Lower leg skin (tissue), 4 donors: ENCODE data around the gene VGF. TPM values are rescaled to one million over a fixed set of nuclear protein-coding genes. Genes with fewer than 3 reads are reported as not detected.

Experiments used
- DNase-seq, 2 donors: peaks; one replicate each; pipeline ENCODE4 v3.0.0-alpha.2; 2019; ENCODE audit warnings: low spot score in 2 of 2
- H3K4me3 ChIP-seq: fragments of 200-600 bp; sonication (generic); 2 replicates; pipeline ENCODE4 v1.5.1; 2017; ENCODE audit warnings: mild to moderate bottlenecking, low read depth; ENCODE audit not compliant: poor library complexity, severe bottlenecking
- CTCF ChIP-seq, 3 donors: fragments of 450-650 bp; IDR thresholded peaks; one replicate each; pipeline ENCODE4 v1.5.1; 2016; ENCODE audit warnings: antibody characterized with exemption in 3 of 3, mild to moderate bottlenecking in 3 of 3, moderate library complexity in 2 of 3
- POLR2A ChIP-seq, 2 donors: fragments of 450-650 bp; IDR thresholded peaks; one replicate each; pipeline ENCODE4 v1.6.1; 2016 to 2017; ENCODE audit warnings: antibody characterized with exemption in 2 of 2, mild to moderate bottlenecking in 1 of 2, moderate library complexity in 1 of 2
- WGBS, 2 donors: methylation state at CpG; one replicate each; pipeline ENCODE4 v1.1.5; 2018; 5-methylcytosine and 5-hydroxymethylcytosine counted together
- intact Hi-C: fragments of 100-400 bp; cut with DNase I; formaldehyde crosslinking; loops from one replicate; pipeline ENCODE4 v1.15.0; 2023; ENCODE audit warnings: low total_unique reads
- total RNA-seq, 4 donors: library from RNA; depleted of rRNA; stranded (reverse); fragments of >200 nt; gene quantifications; one replicate each; pipeline ENCODE4 v1.1.0, GENCODE V29; 2016

Gene VGF
- total RNA-seq = 1 to 10 TPM in 2 of 4 donors, under 1 TPM in 1, not detected in 1; 0.91 to 6.3 (median 2.5) TPM

- peak; percentile 87 to 96 for DNase-seq
Observed at GRCh38 chr7:101165075-101165957, at the start of gene VGF. Gene VGF (minus strand): TSS chr7:101165569. CDS start chr7:101164843, 726 bp downstream.

DNA sequence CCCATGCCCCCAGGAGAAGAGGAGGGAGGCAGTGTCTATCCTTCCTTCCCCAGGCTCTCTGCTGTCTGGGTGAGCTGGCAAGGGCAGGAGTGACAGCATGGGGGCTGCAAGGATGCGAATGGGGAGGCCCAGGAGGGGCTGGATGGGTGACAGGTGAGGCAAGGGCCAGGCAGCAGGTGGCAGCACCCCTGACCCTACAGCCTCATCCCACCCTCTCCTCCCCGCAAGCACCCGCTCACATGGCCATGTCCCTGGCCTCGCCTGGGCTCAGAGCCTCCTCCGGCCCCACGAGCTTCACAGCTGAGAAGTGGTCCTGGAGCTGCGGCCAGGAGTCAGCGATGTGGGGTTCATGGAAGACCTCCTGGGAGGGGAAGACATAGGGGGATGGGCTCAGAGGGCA lies 46.6 kb upstream of the VGF start:
- DNase-seq = no peak
- no peak overlapping the region for H3K4me3 ChIP-seq
- TF ChIP-seq CTCF (IDR thresholded peaks at IDR 0.05) (no peak), POLR2A (IDR thresholded peaks at IDR 0.05) (no peak)
- intact Hi-C loops = no loop called here
- 96 to 97% methylated on average over 8 of the region's 8 CpGs for WGBS, 2 donors

More at GRCh38 chr7:101165075-101165957, at the start of gene VGF:
- no peak for TF ChIP-seq POLR2A (IDR thresholded peaks at IDR 0.05)
- TF ChIP-seq CTCF (IDR thresholded peaks at IDR 0.05) = no peak
- H3K4me3 ChIP-seq = no peak within 1 kb of the TSS
- 4 to 5% methylated on average over 37 to 47 of the region's 74 CpGs for WGBS, 2 donors
- intact Hi-C loops = no loop called here

- H3K4me3 ChIP-seq = no peak overlapping the region
- no peak for DNase-seq
- TF ChIP-seq CTCF (IDR thresholded peaks at IDR 0.05) = no peak
- no peak for TF ChIP-seq POLR2A (IDR thresholded peaks at IDR 0.05)
- WGBS, 2 donors = 94% methylated on average over 23 to 24 of the region's 24 CpGs
- intact Hi-C loops = no loop called here
Observed at GRCh38 chr7:101211501-101211900, 46.1 kb upstream of the VGF start.

GRCh38 chr7:101210143-101210542 lies 44.8 kb upstream of the VGF start:
- intact Hi-C loops = no loop called here
- TF ChIP-seq CTCF (IDR thresholded peaks at IDR 0.05) (no peak), POLR2A (IDR thresholded peaks at IDR 0.05) (no peak)
- WGBS, 2 donors = 93 to 95% methylated on average over 16 to 19 of the region's 19 CpGs
- no peak overlapping the region for H3K4me3 ChIP-seq
- DNase-seq = no peak

DNA sequence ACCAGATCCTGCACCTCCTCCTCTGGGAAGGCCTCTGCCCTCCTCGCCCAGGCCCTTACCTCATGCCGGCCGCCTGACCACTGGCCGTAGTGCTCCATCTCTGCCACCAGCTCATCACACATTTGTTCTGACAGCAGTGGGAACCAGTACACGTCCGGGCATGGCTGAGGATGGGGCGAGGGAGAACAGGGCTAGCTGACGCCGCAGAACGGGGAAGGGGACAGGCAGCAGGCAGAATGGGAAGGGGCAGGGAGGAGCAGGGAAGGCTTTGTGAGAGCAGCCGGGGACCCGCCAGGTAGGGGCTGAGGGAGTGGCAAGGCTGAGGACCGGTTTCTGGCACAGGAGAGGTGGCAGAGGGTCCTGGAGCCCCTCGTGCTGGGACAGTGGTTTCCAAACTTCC lies 43.4 kb upstream of the VGF start:
- no peak for DNase-seq
- TF ChIP-seq POLR2A (IDR thresholded peaks at IDR 0.05) = no peak
- no peak for TF ChIP-seq CTCF (IDR thresholded peaks at IDR 0.05)
- WGBS, 2 donors = 90 to 95% methylated on average over 14 of the region's 14 CpGs
- intact Hi-C loops = no loop called here
- no peak overlapping the region for H3K4me3 ChIP-seq
